ENCODE measurements around the gene CHMP1A. TPM values are rescaled to one million over a fixed set of nuclear protein-coding genes. Genes with fewer than 3 reads are reported as not detected.
A peak's percentile ranks its signal among the peaks of the same experiment; 100 is the strongest.

CHMP1A gene
- total RNA-seq, 1 donor from 2014 or later, result 106 TPM

DNA sequence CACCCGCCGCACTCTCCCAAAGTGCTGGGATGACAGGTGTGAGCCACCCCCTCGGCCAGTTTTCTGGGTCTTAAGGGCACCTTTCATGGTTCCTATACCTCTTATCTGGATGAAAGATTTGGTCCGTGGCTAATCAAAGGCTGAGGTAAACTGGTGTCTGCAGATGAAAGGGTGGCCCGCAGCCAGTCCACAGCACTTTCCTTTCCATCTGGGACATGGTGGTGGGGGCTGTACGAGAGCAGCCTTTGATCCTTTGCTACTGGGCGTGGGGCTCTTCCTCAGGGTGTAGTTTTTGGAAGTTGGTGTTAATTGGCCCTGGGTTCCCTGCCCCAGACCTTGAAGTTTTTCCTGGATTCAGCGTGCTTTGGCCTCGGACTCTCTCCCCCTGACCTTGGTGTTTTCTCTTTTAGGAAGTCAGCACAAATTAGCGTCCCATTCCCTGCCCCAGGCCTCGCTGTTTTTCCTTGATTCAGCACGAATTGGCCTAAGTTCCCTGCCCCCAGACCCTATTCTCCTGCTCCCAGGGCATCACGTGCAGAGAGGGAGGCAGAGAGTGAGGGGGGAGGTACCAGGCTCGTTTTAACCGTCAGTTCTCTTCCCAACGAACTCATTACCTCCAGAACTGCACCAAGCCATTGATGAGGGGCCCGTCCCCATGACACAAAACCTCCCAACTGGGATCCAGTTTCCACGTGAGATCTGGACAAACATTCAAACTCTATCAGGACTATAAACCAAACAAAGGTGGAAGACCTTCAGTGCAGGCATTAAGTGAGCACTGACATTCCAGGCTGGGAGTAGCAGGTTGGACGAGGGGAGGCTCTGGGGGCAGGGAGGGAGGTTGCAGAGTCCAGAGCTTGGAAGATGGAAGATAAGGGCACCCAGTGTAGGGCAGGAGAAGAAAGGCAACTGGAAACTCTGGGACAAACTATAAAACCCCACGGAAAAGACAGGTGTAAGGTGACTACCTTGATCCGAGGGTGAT is 32.4 kb downstream of the CHMP1A start:
- H3K27me3 Mint-ChIP-seq (ENCODE audit: low read depth), result peaks cover 39% of the 10 kb centered on the region

DNA sequence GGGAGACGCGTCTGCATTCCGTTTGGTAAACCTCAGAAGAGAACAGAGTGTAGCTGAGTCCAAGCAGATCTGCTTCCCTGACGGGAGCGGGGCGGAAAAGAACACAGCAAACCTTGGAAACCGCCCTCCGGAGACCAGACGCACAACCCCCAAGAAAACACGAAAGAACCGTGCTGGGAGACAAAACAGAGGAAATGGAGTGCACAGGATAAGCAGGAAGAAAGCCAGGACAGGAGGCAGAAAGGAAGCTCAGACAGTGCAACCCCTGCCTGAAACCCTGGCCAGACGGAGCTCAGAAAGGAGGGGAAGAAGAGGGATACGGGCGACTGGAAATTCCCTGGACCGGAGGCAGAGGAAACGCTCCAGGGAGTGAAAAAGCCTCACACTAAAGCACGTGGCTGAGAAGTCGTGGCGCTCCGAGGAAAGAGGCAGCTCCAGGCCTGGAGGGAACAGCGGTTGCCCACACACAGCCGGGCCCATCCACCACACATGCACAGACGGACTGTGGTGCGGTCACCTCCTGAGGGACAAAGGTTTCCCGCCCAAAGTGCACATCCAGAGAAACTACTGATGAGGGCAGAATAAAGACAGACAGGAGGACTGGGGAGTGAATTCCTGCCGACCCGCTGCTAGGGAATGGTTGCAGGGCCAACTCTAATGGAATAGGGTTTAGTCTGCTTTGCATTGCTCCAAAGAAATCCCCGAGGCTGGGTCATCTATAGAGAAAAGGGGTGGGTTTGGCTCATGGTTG is 33.8 kb downstream of the CHMP1A start:
- no peak for DNase-seq (ENCODE audit: low spot score in 2 of 2, unreplicated experiment in 2 of 2)
- Mint-ChIP-seq H3K4me3 (no peak overlapping the region), H3K4me1 (peaks cover 2% of the 10 kb centered on the region), H3K36me3 (no peaks in the 10 kb centered on the region), H3K9me3 (no peaks in the 10 kb centered on the region), H3K27me3 (ENCODE audit: low read depth) (peaks cover 41% of the 10 kb centered on the region), H3K27ac (peak overlapping the region; percentile 5)
- TF ChIP-seq, protein P1, sequence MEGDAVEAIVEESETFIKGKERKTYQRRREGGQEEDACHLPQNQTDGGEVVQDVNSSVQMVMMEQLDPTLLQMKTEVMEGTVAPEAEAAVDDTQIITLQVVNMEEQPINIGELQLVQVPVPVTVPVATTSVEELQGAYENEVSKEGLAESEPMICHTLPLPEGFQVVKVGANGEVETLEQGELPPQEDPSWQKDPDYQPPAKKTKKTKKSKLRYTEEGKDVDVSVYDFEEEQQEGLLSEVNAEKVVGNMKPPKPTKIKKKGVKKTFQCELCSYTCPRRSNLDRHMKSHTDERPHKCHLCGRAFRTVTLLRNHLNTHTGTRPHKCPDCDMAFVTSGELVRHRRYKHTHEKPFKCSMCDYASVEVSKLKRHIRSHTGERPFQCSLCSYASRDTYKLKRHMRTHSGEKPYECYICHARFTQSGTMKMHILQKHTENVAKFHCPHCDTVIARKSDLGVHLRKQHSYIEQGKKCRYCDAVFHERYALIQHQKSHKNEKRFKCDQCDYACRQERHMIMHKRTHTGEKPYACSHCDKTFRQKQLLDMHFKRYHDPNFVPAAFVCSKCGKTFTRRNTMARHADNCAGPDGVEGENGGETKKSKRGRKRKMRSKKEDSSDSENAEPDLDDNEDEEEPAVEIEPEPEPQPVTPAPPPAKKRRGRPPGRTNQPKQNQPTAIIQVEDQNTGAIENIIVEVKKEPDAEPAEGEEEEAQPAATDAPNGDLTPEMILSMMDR (IDR thresholded peaks at IDR 0.05; ENCODE audit: unreplicated experiment), result no peak

More for the DNA sequence above, 32.4 kb downstream of the CHMP1A start:
- Mint-ChIP-seq H3K4me1 (peaks cover 2% of the 10 kb centered on the region), H3K36me3 (no peaks in the 10 kb centered on the region), H3K9me3 (no peaks in the 10 kb centered on the region), H3K4me3 (no peak overlapping the region), H3K27ac (no peak overlapping the region)
- TF ChIP-seq, protein P1 (IDR thresholded peaks at IDR 0.05; ENCODE audit: unreplicated experiment), result no peak
- no peak for DNase-seq (ENCODE audit: low spot score in 2 of 2, unreplicated experiment in 2 of 2)

DNA sequence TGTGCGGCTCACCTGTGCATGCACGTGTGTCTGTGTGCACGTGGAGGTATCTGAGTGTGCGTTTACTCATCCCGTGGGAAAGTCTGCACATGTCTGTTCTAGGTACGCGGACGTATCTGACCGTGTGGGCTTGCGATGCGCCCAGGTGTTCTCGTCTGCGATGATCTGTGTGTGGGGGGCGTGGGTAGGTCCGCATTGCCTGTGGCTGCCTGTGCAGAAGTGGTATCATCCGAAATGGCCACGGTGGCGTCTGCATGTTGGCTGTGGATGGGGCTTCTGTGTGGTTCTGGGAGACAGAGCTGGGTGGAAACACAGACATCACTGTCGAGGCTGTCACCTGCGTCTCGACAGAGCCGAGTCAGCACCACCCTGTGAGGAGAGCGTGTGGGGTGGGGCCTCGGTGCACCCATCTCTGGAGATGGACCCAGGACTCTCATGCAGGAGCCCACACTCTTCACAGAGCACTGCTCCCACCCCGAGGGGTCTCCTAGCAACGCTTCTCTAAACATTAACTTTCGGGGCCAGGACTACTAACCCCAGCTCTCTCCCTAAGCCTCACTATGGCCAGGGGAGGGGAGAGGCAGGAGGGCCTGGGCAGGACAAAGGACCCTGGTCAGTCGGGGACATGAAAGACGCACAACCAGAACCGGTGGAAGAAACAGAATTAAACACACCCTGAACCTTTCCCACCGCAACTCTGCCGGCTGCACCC is 35.7 kb downstream of the CHMP1A start:
- no peak for DNase-seq (ENCODE audit: low spot score in 2 of 2, unreplicated experiment in 2 of 2)
- no peak overlapping the region for H3K4me3 Mint-ChIP-seq
- peaks cover 2% of the 10 kb centered on the region for H3K4me1 Mint-ChIP-seq
- no peaks in the 10 kb centered on the region for H3K9me3 Mint-ChIP-seq
- H3K27me3 Mint-ChIP-seq (ENCODE audit: low read depth), result peaks cover 41% of the 10 kb centered on the region
- no peaks in the 10 kb centered on the region for H3K36me3 Mint-ChIP-seq
- H3K27ac Mint-ChIP-seq, result no peak overlapping the region
- TF ChIP-seq, protein P1 (IDR thresholded peaks at IDR 0.05; ENCODE audit: unreplicated experiment), result no peak

DNA sequence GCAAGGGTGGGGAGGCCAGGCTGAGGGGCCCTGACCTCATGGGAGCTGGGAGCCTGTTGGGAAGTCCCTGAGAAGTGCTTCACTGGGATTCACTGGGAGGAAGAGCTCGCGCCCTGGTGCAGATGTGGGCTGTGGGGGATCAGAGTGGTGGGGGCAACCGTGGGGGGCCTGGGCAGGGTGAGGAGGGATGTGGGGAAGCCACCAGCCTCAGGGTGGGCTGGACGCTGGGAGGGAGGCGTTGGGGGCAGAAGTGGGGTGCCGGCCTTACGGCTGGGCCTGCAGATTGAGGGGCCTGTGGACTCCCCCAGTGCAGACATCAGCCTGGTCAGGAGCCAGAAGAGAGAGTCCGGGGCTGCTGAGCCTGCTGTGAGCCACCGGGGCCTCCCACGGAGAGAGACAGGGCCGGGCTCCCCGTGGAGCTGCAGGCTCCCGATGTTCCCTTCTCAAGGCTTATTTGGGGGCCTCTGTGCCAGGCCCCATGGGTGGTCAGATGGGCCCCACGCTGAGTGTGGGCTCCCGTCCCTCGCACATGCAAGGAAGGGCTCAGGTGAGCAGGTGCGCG is 36.3 kb downstream of the CHMP1A start:
- Mint-ChIP-seq H3K4me3 (no peak overlapping the region), H3K4me1 (peaks cover 2% of the 10 kb centered on the region), H3K9me3 (no peaks in the 10 kb centered on the region), H3K27ac (no peak overlapping the region), H3K27me3 (ENCODE audit: low read depth) (peaks cover 41% of the 10 kb centered on the region), H3K36me3 (no peaks in the 10 kb centered on the region)
- TF ChIP-seq, protein P1 (IDR thresholded peaks at IDR 0.05; ENCODE audit: unreplicated experiment), result no peak
- DNase-seq (ENCODE audit: low spot score in 2 of 2, unreplicated experiment in 2 of 2), result no peak

DNA sequence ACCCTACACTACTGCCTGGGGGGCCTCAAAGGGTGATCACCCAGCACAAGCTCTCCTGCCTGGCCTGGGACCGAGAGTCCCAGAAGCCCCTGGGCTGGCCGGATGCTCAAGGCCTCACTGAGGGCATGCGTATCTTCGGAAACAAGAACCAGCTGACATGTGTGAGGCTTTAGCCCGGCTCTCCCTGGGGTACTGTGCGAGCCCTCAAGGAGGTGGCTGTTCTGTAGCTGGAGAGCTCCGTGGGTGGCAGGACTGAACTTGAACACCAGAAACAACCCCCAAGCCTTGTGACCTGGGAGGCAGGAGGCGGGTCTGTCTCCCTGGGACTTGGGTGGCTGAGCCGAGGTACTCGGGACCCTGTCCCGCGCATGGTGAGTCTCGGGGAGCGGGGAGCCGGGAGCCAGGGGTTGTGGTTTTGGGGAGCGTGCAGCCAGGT is 37.1 kb downstream of the CHMP1A start:
- Mint-ChIP-seq H3K36me3 (no peaks in the 10 kb centered on the region), H3K27me3 (ENCODE audit: low read depth) (peaks cover 40% of the 10 kb centered on the region), H3K27ac (no peak overlapping the region), H3K9me3 (no peaks in the 10 kb centered on the region), H3K4me1 (peaks cover 2% of the 10 kb centered on the region), H3K4me3 (no peak overlapping the region)
- no peak for DNase-seq (ENCODE audit: low spot score in 2 of 2, unreplicated experiment in 2 of 2)
- TF ChIP-seq, protein P1 (IDR thresholded peaks at IDR 0.05; ENCODE audit: unreplicated experiment), result no peak

Measured in mesothelial cell of epicardium (in vitro differentiated cells).